HepG2 (cell line): ENCODE measurements around the gene TMEM14B. TPM values are rescaled to one million over a fixed set of nuclear protein-coding genes. Genes with fewer than 3 reads are reported as not detected.

Experiments used
- GPN1 ChIP-seq: sonication (generic); formaldehyde crosslinking; IDR thresholded peaks from 2 replicates; pipeline ENCODE4 v1.5.1; 2020; ENCODE audit warnings: missing genetic modification reagents, borderline replicate concordance
- JARID2 ChIP-seq: sonication (generic); formaldehyde crosslinking; IDR thresholded peaks from 2 replicates; pipeline ENCODE4 v1.8.1; 2023; ENCODE audit warnings: missing genetic modification reagents, inconsistent platforms; ENCODE audit not compliant: insufficient replicate concordance
- MAZ ChIP-seq, 2 experiments: sonication (generic) in 1 of 2; formaldehyde crosslinking in 1 of 2; IDR thresholded peaks; 2 replicates each; pipeline versions ENCODE4 v1.5.0 to v1.6.1; 2012 to 2020; ENCODE audit warnings: low read depth in 2 of 2, mild to moderate bottlenecking in 2 of 2, borderline replicate concordance in 1 of 2, improper control_type of control experiment in 1 of 2, low read length in 1 of 2, missing genetic modification reagents in 1 of 2, moderate library complexity in 1 of 2
- MED8 ChIP-seq: sonication (generic); formaldehyde crosslinking; IDR thresholded peaks from 2 replicates; pipeline ENCODE4 v1.8.1; 2023; ENCODE audit warnings: mild to moderate bottlenecking, missing genetic modification reagents; ENCODE audit not compliant: insufficient replicate concordance
- MIER3 ChIP-seq: IDR thresholded peaks from 2 replicates; pipeline ENCODE4 v1.6.1; 2016; ENCODE audit warnings: missing compliant biosample characterization, borderline replicate concordance
- NFYC ChIP-seq: IDR thresholded peaks from 2 replicates; pipeline ENCODE4 v1.6.1; 2016; ENCODE audit warnings: missing genetic modification reagents, missing compliant biosample characterization
- POLR2AphosphoS5 ChIP-seq: IDR thresholded peaks from 2 replicates; pipeline ENCODE4 v1.6.1; 2012; ENCODE audit warnings: low read depth, low read length
- SAFB2 ChIP-seq: sonication (generic); formaldehyde crosslinking; IDR thresholded peaks from 2 replicates; pipeline ENCODE4 v1.5.1; 2020; ENCODE audit warnings: missing genetic modification reagents, low read depth, mild to moderate bottlenecking, borderline replicate concordance
- SP5 ChIP-seq: IDR thresholded peaks from 2 replicates; pipeline ENCODE4 v1.6.1; 2016; ENCODE audit warnings: low read depth, borderline replicate concordance
- TRIM24 ChIP-seq: sonication (generic); formaldehyde crosslinking; IDR thresholded peaks from 2 replicates; pipeline ENCODE4 v1.8.0; 2022; ENCODE audit warnings: mild to moderate bottlenecking, missing genetic modification reagents
- ZFP82 ChIP-seq: sonication (generic); formaldehyde crosslinking; IDR thresholded peaks from 2 replicates; pipeline ENCODE4 v1.5.1; 2020; ENCODE audit warnings: mild to moderate bottlenecking, missing genetic modification reagents, borderline replicate concordance
- ZMYM4 ChIP-seq: sonication (generic); formaldehyde crosslinking; IDR thresholded peaks from 2 replicates; pipeline ENCODE4 v1.8.1; 2023; ENCODE audit warnings: mild to moderate bottlenecking, missing genetic modification reagents
- ZNF260 ChIP-seq: sonication (generic); formaldehyde crosslinking; IDR thresholded peaks from 2 replicates; pipeline ENCODE4 v1.4.0; 2020; ENCODE audit warnings: missing genetic modification reagents, low read depth, mild to moderate bottlenecking, borderline replicate concordance
- ZNF558 ChIP-seq: sonication (generic); formaldehyde crosslinking; IDR thresholded peaks from 2 replicates; pipeline ENCODE4 v1.9.0; 2022; ENCODE audit warnings: mild to moderate bottlenecking, missing genetic modification reagents, borderline replicate concordance
- ZNF724P ChIP-seq: sonication (generic); formaldehyde crosslinking; IDR thresholded peaks from 2 replicates; pipeline ENCODE4 v1.8.0; 2022; ENCODE audit warnings: missing genetic modification reagents, borderline replicate concordance
- ZNF773 ChIP-seq: sonication (generic); formaldehyde crosslinking; IDR thresholded peaks from 2 replicates; pipeline ENCODE4 v1.4.0; 2020; ENCODE audit warnings: missing genetic modification reagents, borderline replicate concordance
- ZSCAN29 ChIP-seq: sonication (generic); formaldehyde crosslinking; conservative IDR thresholded peaks from 2 replicates; pipeline ENCODE4 v1.4.0; 2020; ENCODE audit warnings: mild to moderate bottlenecking, missing genetic modification reagents
- polyA plus RNA-seq, 8 experiments: library from polyadenylated mRNA; depleted of rRNA in 3 of 8; stranded (reverse) in 7 of 8; unstranded in 1 of 8; fragments of >200 nt; fragmentation: Illumina TruSeq in 4 of 8; extraction: Trizol in 4 of 8; gene quantifications; 2 replicates each; pipeline versions ENCODE4 v1.2.1 to v1.2.3, GENCODE V29; 2011 to 2016; ENCODE audit warnings: low read depth in 4 of 8, missing spikeins in 1 of 8, mixed read lengths in 1 of 8; ENCODE audit not compliant: insufficient read depth in 1 of 8
- total RNA-seq, 5 experiments: library from RNA; depleted of rRNA; stranded (reverse); fragments of >200 nt; fragmentation: Illumina TruSeq; extraction: Trizol; gene quantifications; 2 replicates each; pipeline ENCODE4 v1.2.3, GENCODE V29; 2016; ENCODE audit warnings: low read depth in 1 of 5
- TF ChIP-seq, protein P1 (sequence below): sonication (generic); formaldehyde crosslinking; IDR thresholded peaks from 2 replicates; pipeline ENCODE4 v1.5.0; 2020; ENCODE audit warnings: mild to moderate bottlenecking, missing genetic modification reagents, borderline replicate concordance
- TF ChIP-seq, protein P2 (sequence below): sonication (generic); formaldehyde crosslinking; IDR thresholded peaks from 2 replicates; pipeline ENCODE4 v1.8.1; 2023; ENCODE audit warnings: mild to moderate bottlenecking, missing genetic modification reagents
- TF ChIP-seq, protein P3 (sequence below): sonication (generic); formaldehyde crosslinking; IDR thresholded peaks from 2 replicates; pipeline ENCODE4 v1.8.0; 2022; ENCODE audit warnings: mild to moderate bottlenecking, missing genetic modification reagents
- TF ChIP-seq, protein P4 (sequence below): sonication (generic); formaldehyde crosslinking; IDR thresholded peaks from 2 replicates; pipeline ENCODE4 v1.8.0; 2022; ENCODE audit warnings: mild to moderate bottlenecking, missing genetic modification reagents, moderate library complexity

The TMEM14B gene
- total and polyA plus RNA-seq, 2 of the 13 experiments (the other 11 are each of a cell fraction or from before 2014, with no cell fraction given), result 133 to 200 TPM

DNA sequence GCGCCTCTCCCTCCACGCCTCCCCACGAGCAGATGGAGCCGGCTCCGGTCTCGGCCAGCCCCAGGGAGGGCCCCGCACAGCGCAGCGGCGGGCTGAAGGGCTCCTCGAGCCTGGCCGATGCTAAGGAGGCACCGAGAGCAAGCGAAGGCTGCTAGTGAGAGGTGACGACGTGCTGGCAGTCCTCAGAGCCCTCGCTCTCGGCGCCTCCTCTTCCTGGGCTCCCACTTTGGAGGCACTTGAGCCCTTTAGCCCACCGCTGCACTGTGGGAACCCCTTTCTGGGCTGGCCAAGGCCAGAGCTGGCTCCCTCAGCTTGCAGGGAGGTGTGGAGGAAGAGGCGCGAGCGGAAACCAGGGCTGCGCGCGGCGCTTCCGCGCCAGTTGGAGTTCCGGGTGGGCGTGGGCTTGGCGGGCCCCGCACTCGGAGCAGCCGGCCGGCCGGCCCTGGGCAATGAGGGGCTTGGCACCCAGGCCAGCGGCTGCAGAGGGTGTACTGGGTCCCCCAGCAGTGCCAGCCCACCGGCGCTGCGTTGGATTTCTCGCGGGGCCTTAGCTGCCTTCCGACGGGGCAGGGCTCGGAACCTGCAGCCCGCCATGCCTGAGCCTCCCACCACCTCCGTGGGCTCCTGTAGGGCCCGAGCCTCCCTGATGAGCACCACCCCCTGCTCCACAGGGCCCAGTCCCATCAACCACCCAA, 27.2 kb upstream of the TMEM14B start (continued):
- TF ChIP-seq, protein P1, sequence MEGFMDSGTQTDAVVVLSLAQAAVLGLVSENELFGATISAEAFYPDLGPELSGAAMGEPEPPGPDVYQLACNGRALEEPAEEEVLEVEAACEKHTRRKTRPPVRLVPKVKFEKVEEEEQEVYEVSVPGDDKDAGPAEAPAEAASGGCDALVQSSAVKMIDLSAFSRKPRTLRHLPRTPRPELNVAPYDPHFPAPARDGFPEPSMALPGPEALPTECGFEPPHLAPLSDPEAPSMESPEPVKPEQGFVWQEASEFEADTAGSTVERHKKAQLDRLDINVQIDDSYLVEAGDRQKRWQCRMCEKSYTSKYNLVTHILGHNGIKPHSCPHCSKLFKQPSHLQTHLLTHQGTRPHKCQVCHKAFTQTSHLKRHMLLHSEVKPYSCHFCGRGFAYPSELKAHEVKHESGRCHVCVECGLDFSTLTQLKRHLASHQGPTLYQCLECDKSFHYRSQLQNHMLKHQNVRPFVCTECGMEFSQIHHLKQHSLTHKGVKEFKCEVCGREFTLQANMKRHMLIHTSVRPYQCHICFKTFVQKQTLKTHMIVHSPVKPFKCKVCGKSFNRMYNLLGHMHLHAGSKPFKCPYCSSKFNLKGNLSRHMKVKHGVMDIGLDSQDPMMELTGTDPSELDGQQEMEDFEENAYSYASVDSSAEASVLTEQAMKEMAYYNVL, result no peak
- no peak for TF ChIP-seq TRIM24 (CRISPR knock-in tag)
- peak; percentile 4; the same call in 1 of the 2 replicates for TF ChIP-seq ZNF558
- TF ChIP-seq NFYC (CRISPR knock-in tag), result no peak
- TF ChIP-seq ZNF724P (CRISPR knock-in tag), result peak; percentile 69; the same call in 1 of the 2 replicates
- TF ChIP-seq JARID2 (CRISPR knock-in tag), result no peak
- TF ChIP-seq ZNF260, result no peak
- TF ChIP-seq ZFP82 (CRISPR knock-in tag), result peak; percentile 83; the same call in 1 of the 2 replicates
- TF ChIP-seq ZNF773, result peak; percentile 44; the same call in 1 of the 2 replicates
- no peak for TF ChIP-seq MAZ (IDR thresholded peaks at IDR 0.05; ENCODE audit: borderline replicate concordance, low read depth, low read length)
- TF ChIP-seq MAZ (CRISPR knock-in tag; IDR thresholded peaks at IDR 0.05; ENCODE audit: low read depth), result no peak
- 0 out of 2 replicates have a peak, but pooled peaks have one; percentile 11 for TF ChIP-seq ZMYM4 (CRISPR knock-in tag)
- TF ChIP-seq GPN1 (CRISPR knock-in tag), result no peak
- TF ChIP-seq SAFB2 (CRISPR knock-in tag), result peak; percentile 25; the same call in 1 of the 2 replicates
- TF ChIP-seq, protein P2, sequence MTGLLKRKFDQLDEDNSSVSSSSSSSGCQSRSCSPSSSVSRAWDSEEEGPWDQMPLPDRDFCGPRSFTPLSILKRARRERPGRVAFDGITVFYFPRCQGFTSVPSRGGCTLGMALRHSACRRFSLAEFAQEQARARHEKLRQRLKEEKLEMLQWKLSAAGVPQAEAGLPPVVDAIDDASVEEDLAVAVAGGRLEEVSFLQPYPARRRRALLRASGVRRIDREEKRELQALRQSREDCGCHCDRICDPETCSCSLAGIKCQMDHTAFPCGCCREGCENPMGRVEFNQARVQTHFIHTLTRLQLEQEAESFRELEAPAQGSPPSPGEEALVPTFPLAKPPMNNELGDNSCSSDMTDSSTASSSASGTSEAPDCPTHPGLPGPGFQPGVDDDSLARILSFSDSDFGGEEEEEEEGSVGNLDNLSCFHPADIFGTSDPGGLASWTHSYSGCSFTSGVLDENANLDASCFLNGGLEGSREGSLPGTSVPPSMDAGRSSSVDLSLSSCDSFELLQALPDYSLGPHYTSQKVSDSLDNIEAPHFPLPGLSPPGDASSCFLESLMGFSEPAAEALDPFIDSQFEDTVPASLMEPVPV (CRISPR knock-in tag), result no peak; the same call in 1 of the 2 replicates
- TF ChIP-seq MIER3, result no peak
- TF ChIP-seq, protein P3, sequence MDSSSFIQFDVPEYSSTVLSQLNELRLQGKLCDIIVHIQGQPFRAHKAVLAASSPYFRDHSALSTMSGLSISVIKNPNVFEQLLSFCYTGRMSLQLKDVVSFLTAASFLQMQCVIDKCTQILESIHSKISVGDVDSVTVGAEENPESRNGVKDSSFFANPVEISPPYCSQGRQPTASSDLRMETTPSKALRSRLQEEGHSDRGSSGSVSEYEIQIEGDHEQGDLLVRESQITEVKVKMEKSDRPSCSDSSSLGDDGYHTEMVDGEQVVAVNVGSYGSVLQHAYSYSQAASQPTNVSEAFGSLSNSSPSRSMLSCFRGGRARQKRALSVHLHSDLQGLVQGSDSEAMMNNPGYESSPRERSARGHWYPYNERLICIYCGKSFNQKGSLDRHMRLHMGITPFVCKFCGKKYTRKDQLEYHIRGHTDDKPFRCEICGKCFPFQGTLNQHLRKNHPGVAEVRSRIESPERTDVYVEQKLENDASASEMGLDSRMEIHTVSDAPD (CRISPR knock-in tag), result no peak
- TF ChIP-seq POLR2AphosphoS5, result 0 out of 2 replicates have a peak, but pooled peaks have one; percentile 19
- no peak for TF ChIP-seq MED8 (CRISPR knock-in tag)
- TF ChIP-seq, protein P4, sequence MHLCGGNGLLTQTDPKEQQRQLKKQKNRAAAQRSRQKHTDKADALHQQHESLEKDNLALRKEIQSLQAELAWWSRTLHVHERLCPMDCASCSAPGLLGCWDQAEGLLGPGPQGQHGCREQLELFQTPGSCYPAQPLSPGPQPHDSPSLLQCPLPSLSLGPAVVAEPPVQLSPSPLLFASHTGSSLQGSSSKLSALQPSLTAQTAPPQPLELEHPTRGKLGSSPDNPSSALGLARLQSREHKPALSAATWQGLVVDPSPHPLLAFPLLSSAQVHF (CRISPR knock-in tag), result peak; percentile 84; the same call in 1 of the 2 replicates
- TF ChIP-seq SP5 (CRISPR knock-in tag), result no peak
- TF ChIP-seq ZSCAN29, result no peak
